Panc1 (cell line): ENCODE results near the gene NR6A1. TPM values are rescaled to one million over a fixed set of nuclear protein-coding genes. Genes with fewer than 3 reads are reported as not detected.

Experiments
- ATAC-seq: fragments of 200-7000 bp; cut with Tn5 transposase; 2 replicates; pipeline ENCODE4 v1.9.1; 2020; ENCODE audit warnings: mild to moderate bottlenecking, moderate library complexity
- BruUV-seq: library from RNA; stranded (reverse); fragments of 400-500 nt; replicated peaks from 2 replicates; lab custom pipeline; 2021; lab: Mats Ljungman, UMichigan
- CTCF ChIA-PET: fragments of 300-600 bp; sonication (Branson Sonifier 250); formaldehyde crosslinking; loops from one replicate; lab custom pipeline; 2022; ENCODE audit warnings: antibody characterized with exemption; lab: Charles Lee
- POLR2A ChIA-PET: fragments of 300-600 bp; sonication (Branson Sonifier 250); formaldehyde crosslinking; loops from one replicate; lab custom pipeline; 2022; ENCODE audit warnings: antibody characterized with exemption; lab: Charles Lee
- DNase-seq: peaks from one replicate; pipeline ENCODE4 v3.0.0-alpha.2; 2010; ENCODE audit warnings: low read depth, low spot score
- H3K27ac ChIP-seq: 2 replicates; pipeline ENCODE4 v1.5.1; 2011; ENCODE audit warnings: mild to moderate bottlenecking, low read length, inconsistent platforms
- H3K27me3 ChIP-seq: fragments of 200-500 bp; sonication (Bioruptor generic); 2 replicates; pipeline ENCODE4 v1.6.0; 2014; ENCODE audit warnings: low read length, inconsistent platforms; ENCODE audit not compliant: control insufficient read depth, insufficient read depth
- H3K36me3 ChIP-seq: fragments of 200-500 bp; sonication (Bioruptor generic); 2 replicates; pipeline ENCODE4 v1.5.1; 2014; ENCODE audit warnings: inconsistent platforms, mild to moderate bottlenecking, low read length, moderate library complexity; ENCODE audit not compliant: control insufficient read depth, insufficient read depth
- H3K4me1 ChIP-seq: 2 replicates; pipeline ENCODE4 v1.5.1; 2011; ENCODE audit warnings: inconsistent platforms, mild to moderate bottlenecking, low read length, moderate library complexity; ENCODE audit not compliant: control insufficient read depth, insufficient read depth
- H3K4me3 ChIP-seq, 2 experiments: 2 replicates each; pipeline ENCODE4 v1.5.1; 2011 to 2012; ENCODE audit warnings: low read depth in 2 of 2, low read length in 2 of 2, mild to moderate bottlenecking in 2 of 2, inconsistent platforms in 1 of 2, moderate library complexity in 1 of 2
- H3K9me3 ChIP-seq: fragments of 200-500 bp; sonication (Bioruptor generic); 2 replicates; pipeline ENCODE4 v1.5.1; 2014; ENCODE audit warnings: low read depth, mild to moderate bottlenecking, inconsistent platforms, low read length, moderate library complexity; ENCODE audit not compliant: control insufficient read depth, insufficient read depth
- POLR2AphosphoS5 ChIP-seq: IDR thresholded peaks from 2 replicates; pipeline ENCODE4 v1.6.1; 2012; ENCODE audit warnings: mild to moderate bottlenecking, low read depth, low read length, moderate library complexity
- SIN3A ChIP-seq: IDR thresholded peaks from 2 replicates; pipeline ENCODE4 v1.6.1; 2012; ENCODE audit warnings: low read depth, mild to moderate bottlenecking, low read length, moderate library complexity, borderline replicate concordance; ENCODE audit not compliant: insufficient read depth
- TCF7L2 ChIP-seq: IDR thresholded peaks from 2 replicates; pipeline ENCODE4 v1.6.1; 2011; ENCODE audit warnings: mild to moderate bottlenecking, low read depth, low read length, inconsistent platforms
- in situ Hi-C: cut with HindIII; loops from 2 replicates; pipeline ENCODE4 v1.10.0; 2016; ENCODE audit warnings: low sequenced_read_pairs, low pct_unique_long_range_greater_than_20kb
- intact Hi-C: fragments of 100-400 bp; cut with micrococcal nuclease; formaldehyde crosslinking; loops from one replicate; pipeline ENCODE4 v1.10.0; 2022; ENCODE audit not compliant: unreplicated experiment
- total RNA-seq: library from RNA; stranded (reverse); gene quantifications from one replicate; pipeline ENCODE4 v1.2.1, GENCODE V29; 2021; ENCODE audit not compliant: unreplicated experiment
- TF ChIP-seq, protein P1 (sequence below): fragments of 450-650 bp; IDR thresholded peaks from 2 replicates; pipeline ENCODE4 v1.5.1; 2017; ENCODE audit warnings: mild to moderate bottlenecking
- TF ChIP-seq, protein P2 (sequence below), 2 experiments: IDR thresholded peaks; 2 replicates each; pipeline ENCODE4 v1.6.1; 2011 to 2012; ENCODE audit warnings: low read depth in 2 of 2, control low read depth in 1 of 2, low read length in 1 of 2, mild to moderate bottlenecking in 1 of 2, moderate library complexity in 1 of 2; ENCODE audit not compliant: insufficient read depth in 1 of 2

The NR6A1 gene
- total RNA-seq, 1 experiment from 2014 or later, result 7.6 TPM

DNA sequence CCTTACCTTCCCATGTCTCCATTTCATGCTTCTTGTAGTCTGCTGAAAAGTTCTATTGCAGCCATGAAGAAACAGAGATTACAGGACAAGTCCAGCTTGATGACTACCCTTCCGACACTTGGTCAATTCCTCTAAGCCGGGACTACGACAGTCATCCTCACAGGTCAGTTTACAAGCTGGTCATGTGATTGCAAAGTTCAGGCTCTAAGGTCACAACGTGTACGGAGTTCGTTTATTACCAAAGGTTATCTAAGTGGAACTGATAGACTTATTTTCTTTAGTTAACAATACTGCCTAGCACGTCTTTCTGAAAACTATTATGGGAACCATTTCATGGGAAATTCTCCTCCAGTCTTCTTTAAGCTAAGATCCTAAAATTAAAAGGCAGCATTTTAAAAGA, 175.4 kb downstream of the NR6A1 start:
- ChIA-PET CTCF (no interaction called here), POLR2A (interaction anchor here (0.6 to 0.7 kb wide), 2 partner anchors 125 to 1671 kb away, joined by 3 to 5 read pairs; no protein-coding TSS in a partner anchor)
- intact Hi-C loops (no loop called here), in situ Hi-C loops (no loop called here)
- no peaks in the 10 kb centered on the region for H3K36me3 ChIP-seq
- no TSS peak for BruUV-seq
- H3K27ac ChIP-seq, result peak overlapping the region; percentile 39
- no peak overlapping the region for H3K4me3 ChIP-seq
- H3K9me3 ChIP-seq, result no peaks in the 10 kb centered on the region
- DNase-seq, result no peak
- 0 out of 2 replicates have a peak, but pooled peaks have one; percentile 38 for ATAC-seq
- H3K27me3 ChIP-seq, result no peaks in the 10 kb centered on the region
- peaks cover 38% of the 10 kb centered on the region for H3K4me1 ChIP-seq
- no peak for TF ChIP-seq TCF7L2
- TF ChIP-seq, protein P1, sequence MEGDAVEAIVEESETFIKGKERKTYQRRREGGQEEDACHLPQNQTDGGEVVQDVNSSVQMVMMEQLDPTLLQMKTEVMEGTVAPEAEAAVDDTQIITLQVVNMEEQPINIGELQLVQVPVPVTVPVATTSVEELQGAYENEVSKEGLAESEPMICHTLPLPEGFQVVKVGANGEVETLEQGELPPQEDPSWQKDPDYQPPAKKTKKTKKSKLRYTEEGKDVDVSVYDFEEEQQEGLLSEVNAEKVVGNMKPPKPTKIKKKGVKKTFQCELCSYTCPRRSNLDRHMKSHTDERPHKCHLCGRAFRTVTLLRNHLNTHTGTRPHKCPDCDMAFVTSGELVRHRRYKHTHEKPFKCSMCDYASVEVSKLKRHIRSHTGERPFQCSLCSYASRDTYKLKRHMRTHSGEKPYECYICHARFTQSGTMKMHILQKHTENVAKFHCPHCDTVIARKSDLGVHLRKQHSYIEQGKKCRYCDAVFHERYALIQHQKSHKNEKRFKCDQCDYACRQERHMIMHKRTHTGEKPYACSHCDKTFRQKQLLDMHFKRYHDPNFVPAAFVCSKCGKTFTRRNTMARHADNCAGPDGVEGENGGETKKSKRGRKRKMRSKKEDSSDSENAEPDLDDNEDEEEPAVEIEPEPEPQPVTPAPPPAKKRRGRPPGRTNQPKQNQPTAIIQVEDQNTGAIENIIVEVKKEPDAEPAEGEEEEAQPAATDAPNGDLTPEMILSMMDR, result no peak
- TF ChIP-seq POLR2AphosphoS5, result no peak
- no peak for TF ChIP-seq SIN3A
- TF ChIP-seq, protein P2, sequence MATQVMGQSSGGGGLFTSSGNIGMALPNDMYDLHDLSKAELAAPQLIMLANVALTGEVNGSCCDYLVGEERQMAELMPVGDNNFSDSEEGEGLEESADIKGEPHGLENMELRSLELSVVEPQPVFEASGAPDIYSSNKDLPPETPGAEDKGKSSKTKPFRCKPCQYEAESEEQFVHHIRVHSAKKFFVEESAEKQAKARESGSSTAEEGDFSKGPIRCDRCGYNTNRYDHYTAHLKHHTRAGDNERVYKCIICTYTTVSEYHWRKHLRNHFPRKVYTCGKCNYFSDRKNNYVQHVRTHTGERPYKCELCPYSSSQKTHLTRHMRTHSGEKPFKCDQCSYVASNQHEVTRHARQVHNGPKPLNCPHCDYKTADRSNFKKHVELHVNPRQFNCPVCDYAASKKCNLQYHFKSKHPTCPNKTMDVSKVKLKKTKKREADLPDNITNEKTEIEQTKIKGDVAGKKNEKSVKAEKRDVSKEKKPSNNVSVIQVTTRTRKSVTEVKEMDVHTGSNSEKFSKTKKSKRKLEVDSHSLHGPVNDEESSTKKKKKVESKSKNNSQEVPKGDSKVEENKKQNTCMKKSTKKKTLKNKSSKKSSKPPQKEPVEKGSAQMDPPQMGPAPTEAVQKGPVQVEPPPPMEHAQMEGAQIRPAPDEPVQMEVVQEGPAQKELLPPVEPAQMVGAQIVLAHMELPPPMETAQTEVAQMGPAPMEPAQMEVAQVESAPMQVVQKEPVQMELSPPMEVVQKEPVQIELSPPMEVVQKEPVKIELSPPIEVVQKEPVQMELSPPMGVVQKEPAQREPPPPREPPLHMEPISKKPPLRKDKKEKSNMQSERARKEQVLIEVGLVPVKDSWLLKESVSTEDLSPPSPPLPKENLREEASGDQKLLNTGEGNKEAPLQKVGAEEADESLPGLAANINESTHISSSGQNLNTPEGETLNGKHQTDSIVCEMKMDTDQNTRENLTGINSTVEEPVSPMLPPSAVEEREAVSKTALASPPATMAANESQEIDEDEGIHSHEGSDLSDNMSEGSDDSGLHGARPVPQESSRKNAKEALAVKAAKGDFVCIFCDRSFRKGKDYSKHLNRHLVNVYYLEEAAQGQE (IDR thresholded peaks at IDR 0.05; ENCODE audit: insufficient read depth in 1 of 2, low read depth in 2 of 2, low read length in 1 of 2), result no peak

DNA sequence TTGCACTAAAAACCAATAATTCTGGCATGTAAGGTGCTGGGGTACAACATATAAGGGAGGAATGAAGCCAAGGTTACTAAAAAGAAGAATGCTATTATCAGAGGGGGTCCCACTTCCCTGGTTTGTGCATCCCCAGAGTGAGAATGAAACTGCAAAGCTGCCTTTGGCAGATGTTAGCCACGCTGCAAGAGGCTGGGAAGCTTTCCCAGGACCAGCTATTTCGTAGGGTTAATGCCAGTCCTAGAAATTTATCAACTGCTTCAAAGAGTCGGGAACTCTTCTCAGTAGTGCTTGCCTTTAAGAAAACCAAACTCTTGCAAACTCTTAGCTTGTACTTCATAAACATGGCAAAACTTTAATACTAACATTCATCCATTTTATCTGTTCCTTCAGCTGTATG, 176.4 kb downstream of the NR6A1 start:
- no peaks in the 10 kb centered on the region for H3K27me3 ChIP-seq
- TF ChIP-seq, protein P2 (IDR thresholded peaks at IDR 0.05; ENCODE audit: insufficient read depth in 1 of 2, low read depth in 2 of 2, low read length in 1 of 2), result no peak
- no peak for TF ChIP-seq POLR2AphosphoS5
- no peak for TF ChIP-seq TCF7L2
- TF ChIP-seq, protein P1, result no peak
- TF ChIP-seq SIN3A, result no peak
- H3K36me3 ChIP-seq, result no peaks in the 10 kb centered on the region
- POLR2A ChIA-PET, result interaction anchor here (0.5 kb wide), 1 partner anchor 165 kb away, joined by 11 read pairs; no protein-coding TSS in a partner anchor
- CTCF ChIA-PET, result no interaction called here
- in situ Hi-C loops, result no loop called here
- BruUV-seq, result no TSS peak
- intact Hi-C loops, result no loop called here
- no peak for DNase-seq
- H3K4me1 ChIP-seq, result peaks cover 38% of the 10 kb centered on the region
- no peak overlapping the region for H3K27ac ChIP-seq
- ATAC-seq, result no peak
- no peaks in the 10 kb centered on the region for H3K9me3 ChIP-seq
- no peak overlapping the region for H3K4me3 ChIP-seq
